Neural crest cell (in vitro differentiated cells): ENCODE data around the gene CCDC74B. TPM values are rescaled to one million over a fixed set of nuclear protein-coding genes. Genes with fewer than 3 reads are reported as not detected.
A peak's percentile ranks its signal among the peaks of the same experiment; 100 is the strongest.
"Not testable (repeated sequence)": the region's sequence is repeated elsewhere in the genome, so short reads cannot be mapped to it uniquely, and the experiment has no call there.

Experiments
- DNase-seq: peaks from one replicate; pipeline ENCODE4 v3.0.0; 2021; ENCODE audit warnings: low read depth, mixed read lengths, low spot score
- H3K27ac Mint-ChIP-seq: one replicate; pipeline ENCODE4 v1.8.0; 2021; ENCODE audit warnings: mild to moderate bottlenecking, mixed read lengths; ENCODE audit not compliant: unreplicated experiment
- H3K27me3 Mint-ChIP-seq: 2 replicates; pipeline ENCODE4 v1.8.0; 2021; ENCODE audit warnings: low read depth, mild to moderate bottlenecking, mixed read lengths
- H3K36me3 Mint-ChIP-seq: 2 replicates; pipeline ENCODE4 v1.8.0; 2021; ENCODE audit warnings: low read depth, mild to moderate bottlenecking, mixed read lengths
- H3K4me1 Mint-ChIP-seq: 2 replicates; pipeline ENCODE4 v1.8.0; 2021; ENCODE audit warnings: mixed read lengths
- H3K4me3 Mint-ChIP-seq: one replicate; pipeline ENCODE4 v1.8.0; 2021; ENCODE audit warnings: mild to moderate bottlenecking, mixed read lengths
- H3K9me3 Mint-ChIP-seq: 2 replicates; pipeline ENCODE4 v1.8.0; 2021; ENCODE audit warnings: mixed read lengths
- CTCF ChIP-seq: fragments of 200-600 bp; sonication (generic); conservative IDR thresholded peaks from 2 replicates; pipeline ENCODE4 v1.5.0; 2021; ENCODE audit warnings: antibody characterized with exemption, mild to moderate bottlenecking
- total RNA-seq: library from RNA; stranded (reverse); gene quantifications from 2 replicates; pipeline ENCODE4 v1.2.1, GENCODE V29; 2021

Gene CCDC74B
- total RNA-seq, 1 donor from 2014 or later: 12.6 TPM

GRCh38 chr2:130137118-130137517, 7.8 kb downstream of the CCDC74B start:
- not testable (repeated sequence) for H3K27ac Mint-ChIP-seq, H3K27me3 Mint-ChIP-seq, H3K36me3 Mint-ChIP-seq, H3K4me3 Mint-ChIP-seq, H3K9me3 Mint-ChIP-seq, H3K4me1 Mint-ChIP-seq, DNase-seq

- peaks cover 12% of the 10 kb centered on the region for H3K27me3 Mint-ChIP-seq
- not testable (repeated sequence) for H3K4me1 Mint-ChIP-seq, H3K9me3 Mint-ChIP-seq, H3K27ac Mint-ChIP-seq, DNase-seq, H3K4me3 Mint-ChIP-seq, H3K36me3 Mint-ChIP-seq
Measured at GRCh38 chr2:130136546-130136945, 8.4 kb downstream of the CCDC74B start.

- Mint-ChIP-seq H3K4me1 (peaks cover 4% of the 10 kb centered on the region), H3K27ac (no peak overlapping the region), H3K4me3 (no peak overlapping the region), H3K36me3 (no peaks in the 10 kb centered on the region), H3K27me3 (peaks cover 12% of the 10 kb centered on the region), H3K9me3 (no peaks in the 10 kb centered on the region)
- no peak for DNase-seq
- TF ChIP-seq CTCF: no peak
Measured at GRCh38 chr2:130135692-130136541, 9.0 kb downstream of the CCDC74B start.

- H3K36me3 Mint-ChIP-seq, H3K4me1 Mint-ChIP-seq, H3K27ac Mint-ChIP-seq, DNase-seq, H3K9me3 Mint-ChIP-seq: not testable (repeated sequence)
- Mint-ChIP-seq H3K4me3 (peak within 1 kb of the TSS; percentile 97), H3K27me3 (peaks cover 12% of the 10 kb centered on the region)
Measured at GRCh38 chr2:130129120-130129829, 15.6 kb downstream of the CCDC74B start, which contains the start of gene POTEF. Gene POTEF (minus strand): TSS chr2:130129222. CDS start chr2:130120515, 8,707 bp downstream.

GRCh38 chr2:130128464-130128863, 16.4 kb downstream of the CCDC74B start:
- H3K36me3 Mint-ChIP-seq, H3K27ac Mint-ChIP-seq, DNase-seq, H3K27me3 Mint-ChIP-seq, H3K9me3 Mint-ChIP-seq, H3K4me1 Mint-ChIP-seq: not testable (repeated sequence)
- peak overlapping the region; percentile 61 for H3K4me3 Mint-ChIP-seq

GRCh38 chr2:130127726-130128125, 17.2 kb downstream of the CCDC74B start:
- not testable (repeated sequence) for H3K4me1 Mint-ChIP-seq, H3K27me3 Mint-ChIP-seq, H3K9me3 Mint-ChIP-seq, H3K36me3 Mint-ChIP-seq, H3K27ac Mint-ChIP-seq, H3K4me3 Mint-ChIP-seq, DNase-seq

GRCh38 chr2:130120924-130121323, 24.0 kb downstream of the CCDC74B start:
- not testable (repeated sequence) for H3K9me3 Mint-ChIP-seq, DNase-seq, H3K4me1 Mint-ChIP-seq, H3K36me3 Mint-ChIP-seq, H3K27ac Mint-ChIP-seq, H3K27me3 Mint-ChIP-seq, H3K4me3 Mint-ChIP-seq

GRCh38 chr2:130102597-130103363, 42.1 kb downstream of the CCDC74B start:
- H3K4me1 Mint-ChIP-seq, H3K27me3 Mint-ChIP-seq, H3K4me3 Mint-ChIP-seq, H3K9me3 Mint-ChIP-seq, H3K36me3 Mint-ChIP-seq: not testable (repeated sequence)
- peak; percentile 1 for DNase-seq
- H3K27ac Mint-ChIP-seq: peak overlapping the region; percentile 81

Other genes with a start within 250 kb of the CCDC74B start
- 0.16 TPM in 1 of 2 replicates, not detected in the other for gene RAB6C, start 165.4 kb downstream of the CCDC74B start, total RNA-seq
- gene POTEF, start 15.9 kb downstream of the CCDC74B start, total RNA-seq: 8.4 and 11.0 TPM in 2 replicates
- 91.7 and 103 TPM in 2 replicates for gene SMPD4, start 36.5 kb upstream of the CCDC74B start, total RNA-seq
- 240 and 242 TPM in 2 replicates for gene MZT2B, start 37.1 kb upstream of the CCDC74B start, total RNA-seq
- gene TUBA3E, start 53.3 kb upstream of the CCDC74B start, total RNA-seq: not detected in 2 replicates
- 62.1 and 69.1 TPM in 2 replicates for gene IMP4, start 197.8 kb upstream of the CCDC74B start, total RNA-seq
- 30.4 and 31.3 TPM in 2 replicates for gene PTPN18, start 210.9 kb upstream of the CCDC74B start, total RNA-seq